Neuronal stem cell (in vitro differentiated cells): ENCODE results near the gene ATG9B. TPM values are rescaled to one million over a fixed set of nuclear protein-coding genes. Genes with fewer than 3 reads are reported as not detected.
A peak's percentile ranks its signal among the peaks of the same experiment; 100 is the strongest.

Experiments used
- DNase-seq: peaks from one replicate; pipeline ENCODE4 v3.0.0-alpha.2; 2013; ENCODE audit warnings: low spot score
- H2AFZ ChIP-seq: one replicate; pipeline ENCODE4 v1.6.1; 2013; ENCODE audit warnings: mild to moderate bottlenecking, low read length, inconsistent platforms
- H2AK5ac ChIP-seq: 2 replicates; pipeline ENCODE4 v1.6.1; 2013; ENCODE audit warnings: low read depth, mild to moderate bottlenecking, inconsistent platforms, low read length, moderate library complexity, mixed read lengths
- H2BK120ac ChIP-seq: 2 replicates; pipeline ENCODE4 v1.6.1; 2013; ENCODE audit warnings: low read depth, mild to moderate bottlenecking, inconsistent platforms, low read length, moderate library complexity, mixed read lengths
- H2BK12ac ChIP-seq: one replicate; pipeline ENCODE4 v1.6.1; 2013; ENCODE audit warnings: low read length, inconsistent platforms
- H2BK15ac ChIP-seq: 2 replicates; pipeline ENCODE4 v1.6.1; 2013; ENCODE audit warnings: mild to moderate bottlenecking, low read length, inconsistent platforms, mixed read lengths
- H2BK5ac ChIP-seq: one replicate; pipeline ENCODE4 v1.6.1; 2013; ENCODE audit warnings: inconsistent platforms, mild to moderate bottlenecking, low read length, moderate library complexity
- H3K14ac ChIP-seq: one replicate; pipeline ENCODE4 v1.6.1; 2013; ENCODE audit warnings: low read length, inconsistent platforms
- H3K18ac ChIP-seq: 2 replicates; pipeline ENCODE4 v1.6.1; 2013; ENCODE audit warnings: low read length, inconsistent platforms
- H3K23ac ChIP-seq: 2 replicates; pipeline ENCODE4 v1.6.1; 2013; ENCODE audit warnings: low read depth, mild to moderate bottlenecking, mixed read lengths, low read length, inconsistent platforms; ENCODE audit not compliant: poor library complexity
- H3K27ac ChIP-seq: replicated peaks from 3 replicates; pipeline ENCODE4 v1.5.1; 2013; ENCODE audit warnings: low read length, inconsistent platforms
- H3K27me3 ChIP-seq, 3 experiments: 2 replicates each; pipeline ENCODE4 v1.6.1; 2013; ENCODE audit warnings: low read length in 3 of 3, mild to moderate bottlenecking in 2 of 3, inconsistent platforms in 1 of 3, low read depth in 1 of 3, mixed read lengths in 1 of 3, moderate library complexity in 1 of 3; ENCODE audit not compliant: control insufficient read depth in 3 of 3, insufficient read depth in 3 of 3
- H3K36me3 ChIP-seq, 2 donors: replicated peaks in 1 of 2; 2 replicates each; pipeline ENCODE4 v1.6.1; 2013; ENCODE audit warnings: low read length in 2 of 2; ENCODE audit not compliant: control insufficient read depth in 2 of 2, insufficient read depth in 2 of 2
- H3K4ac ChIP-seq: 2 replicates; pipeline ENCODE4 v1.6.1; 2013; ENCODE audit warnings: inconsistent platforms, mild to moderate bottlenecking, low read length, moderate library complexity
- H3K4me1 ChIP-seq, 2 donors: 1 replicate in 1 of 2; 2 replicates in 1 of 2; pipeline ENCODE4 v1.6.1; 2013; ENCODE audit warnings: low read length in 2 of 2, low read depth in 1 of 2; ENCODE audit not compliant: control insufficient read depth in 2 of 2, insufficient read depth in 1 of 2
- H3K4me2 ChIP-seq: one replicate; pipeline ENCODE4 v1.6.1; 2013; ENCODE audit warnings: mild to moderate bottlenecking, low read length, inconsistent platforms; ENCODE audit not compliant: insufficient read depth, poor library complexity, severe bottlenecking
- H3K4me3 ChIP-seq, 2 donors: 2 replicates each; pipeline ENCODE4 v1.5.1; 2013; ENCODE audit warnings: low read length in 2 of 2, mild to moderate bottlenecking in 2 of 2, inconsistent platforms in 1 of 2, moderate library complexity in 1 of 2
- H3K79me1 ChIP-seq: one replicate; pipeline ENCODE4 v1.6.1; 2013; ENCODE audit warnings: low read depth, mild to moderate bottlenecking, inconsistent platforms, low read length, moderate library complexity
- H3K9ac ChIP-seq: one replicate; pipeline ENCODE4 v1.6.1; 2013; ENCODE audit warnings: mild to moderate bottlenecking, low read depth, low read length, inconsistent platforms; ENCODE audit not compliant: poor library complexity
- H3K9me3 ChIP-seq, 2 donors: replicated peaks in 1 of 2; 2 replicates each; pipeline versions ENCODE3 to v1.6.1; 2013; ENCODE audit warnings: low read length in 2 of 2, mild to moderate bottlenecking in 2 of 2, inconsistent platforms in 1 of 2, low read depth in 1 of 2, mixed read lengths in 1 of 2, moderate library complexity in 1 of 2; ENCODE audit not compliant: control insufficient read depth in 2 of 2, insufficient read depth in 1 of 2
- H4K8ac ChIP-seq: one replicate; pipeline ENCODE4 v1.6.1; 2013; ENCODE audit warnings: low read depth, mild to moderate bottlenecking, inconsistent platforms, low read length, moderate library complexity
- H4K91ac ChIP-seq: one replicate; pipeline ENCODE4 v1.6.1; 2013; ENCODE audit warnings: low read length, low read depth, mild to moderate bottlenecking, inconsistent platforms; ENCODE audit not compliant: poor library complexity
- WGBS, 2 donors: extraction: QIAGEN DNeasy Blood & Tissue Kit; methylation state at CpG; one replicate each; pipeline ENCODE4 v1.1.7; 2013; ENCODE audit warnings: missing lambda C conversion rate in 2 of 2, mixed read lengths in 1 of 2; ENCODE audit not compliant: insufficient read length in 2 of 2, insufficient replicate concordance in 1 of 2; ENCODE audit errors: extremely low coverage in 2 of 2; 5-methylcytosine and 5-hydroxymethylcytosine counted together
- polyA plus RNA-seq, 2 experiments: library from polyadenylated mRNA; stranded (reverse); fragments of 200-250 nt; gene quantifications; one replicate each; pipeline ENCODE4 v1.2.3, GENCODE V29; 2013

Gene ATG9B
- 6.3 TPM for polyA plus RNA-seq (2013, experiment 1 of 2)
- polyA plus RNA-seq (2013, experiment 2 of 2) = 5.0 TPM

GRCh38 chr7:151024435-151025056 lies at the start of gene ATG9B:
TSS of gene ATG9B (minus strand) at chr7:151024494. CDS start at chr7:151024423, 71 bp downstream.
- Histone ChIP-seq H3K27ac (no peak within 1 kb of the TSS), H3K4me1 (peaks cover 22 to 30% of the 10 kb centered on the region in 2 donors)
- no peak for DNase-seq

GRCh38 chr7:151073990-151074389 lies 49.7 kb upstream of the ATG9B start:
- no CpG with 5 or more reads among the region's 17 CpGs for WGBS, 2 donors
- Histone ChIP-seq H3K4ac (no peak overlapping the region), H4K8ac (no peak overlapping the region), H2BK5ac (peak overlapping the region; percentile 21), H3K4me3 (no peak overlapping the region), H3K27me3 (no peaks in the 10 kb centered on the region), H2BK15ac (no peak overlapping the region), H2AK5ac (no peak overlapping the region), H3K4me2 (no peak overlapping the region), H3K9ac (no peak overlapping the region), H3K23ac (no peak overlapping the region), H4K91ac (no peak overlapping the region), H3K27ac (no peak overlapping the region), H3K4me1 (peaks cover 4 to 7% of the 10 kb centered on the region in 2 donors), H3K9me3 (peaks cover 0 to 3% of the 10 kb centered on the region in 2 donors), H3K14ac (no peak overlapping the region), H3K36me3 (peaks cover 45 to 96% of the 10 kb centered on the region in 2 donors), H2BK120ac (no peak overlapping the region), H3K79me1 (no peaks in the 10 kb centered on the region), H2AFZ (no peak overlapping the region), H2BK12ac (no peak overlapping the region), H3K18ac (no peak overlapping the region)
- DNase-seq = no peak

More at GRCh38 chr7:151024435-151025056, at the start of gene ATG9B:
- Histone ChIP-seq H2BK120ac (peak within 1 kb of the TSS; percentile 56), H3K18ac (peak within 1 kb of the TSS; percentile 84), H4K8ac (peak within 1 kb of the TSS; percentile 1), H2AFZ (no peak within 1 kb of the TSS), H3K9me3 (no peaks in the 10 kb centered on the region), H2BK5ac (peak within 1 kb of the TSS; percentile 73), H3K79me1 (peaks cover 2% of the 10 kb centered on the region), H2BK12ac (peak within 1 kb of the TSS; percentile 69), H3K27me3 (no peaks in the 10 kb centered on the region), H3K36me3 (no peaks in the 10 kb centered on the region), H2AK5ac (peak within 1 kb of the TSS; percentile 72), H3K14ac (no peak within 1 kb of the TSS), H3K9ac (no peak within 1 kb of the TSS), H3K4me3 (no peak within 1 kb of the TSS), H3K4me2 (no peak within 1 kb of the TSS), H4K91ac (no peak within 1 kb of the TSS), H3K4ac (peak within 1 kb of the TSS; percentile 72), H2BK15ac (peak within 1 kb of the TSS; percentile 81), H3K23ac (peak within 1 kb of the TSS; percentile 87)
- WGBS, 2 donors = no CpG with 5 or more reads among the region's 4 CpGs

GRCh38 chr7:151071032-151071866 lies 47.0 kb upstream of the ATG9B start:
- no peak overlapping the region for H3K18ac ChIP-seq
- H2BK15ac ChIP-seq = no peak overlapping the region
- no peaks in the 10 kb centered on the region for H3K27me3 ChIP-seq
- no peaks in the 10 kb centered on the region for H3K79me1 ChIP-seq
- H4K8ac ChIP-seq = no peak overlapping the region
- H3K27ac ChIP-seq = no peak overlapping the region
- H2AFZ ChIP-seq = no peak overlapping the region
- H3K4me1 ChIP-seq = peaks cover 0 to 4% of the 10 kb centered on the region in 2 donors
- H3K14ac ChIP-seq = no peak overlapping the region
- no peak overlapping the region for H3K4me3 ChIP-seq
- no peak overlapping the region for H2BK12ac ChIP-seq
- H4K91ac ChIP-seq = no peak overlapping the region
- no peak overlapping the region for H2BK5ac ChIP-seq
- H3K9ac ChIP-seq = no peak overlapping the region
- peak overlapping the region; percentile 5 for H3K23ac ChIP-seq
- no peaks in the 10 kb centered on the region for H3K9me3 ChIP-seq
- no peak overlapping the region for H2AK5ac ChIP-seq
- no peak overlapping the region for H3K4me2 ChIP-seq
- no peak for DNase-seq
- H3K36me3 ChIP-seq = peaks cover 55 to 95% of the 10 kb centered on the region in 2 donors
- H2BK120ac ChIP-seq = no peak overlapping the region
- H3K4ac ChIP-seq = no peak overlapping the region
- no CpG with 5 or more reads among the region's 39 CpGs for WGBS, 2 donors

- DNase-seq = no peak
- no peak overlapping the region for H2BK15ac ChIP-seq
- H3K9ac ChIP-seq = no peak overlapping the region
- WGBS, 2 donors = no CpG with 5 or more reads among the region's 15 CpGs
- H2BK120ac ChIP-seq = no peak overlapping the region
- H3K36me3 ChIP-seq = peaks cover 51 to 95% of the 10 kb centered on the region in 2 donors
- no peak overlapping the region for H2BK5ac ChIP-seq
- peak overlapping the region; percentile 14 for H3K23ac ChIP-seq
- H4K91ac ChIP-seq = no peak overlapping the region
- no peak overlapping the region for H3K4me2 ChIP-seq
- no peak overlapping the region for H3K14ac ChIP-seq
- no peaks in the 10 kb centered on the region for H3K4me1 ChIP-seq
- H4K8ac ChIP-seq = no peak overlapping the region
- peak overlapping the region in 1 of 2 donors; percentile 67 for H3K4me3 ChIP-seq
- H2BK12ac ChIP-seq = no peak overlapping the region
- H3K18ac ChIP-seq = no peak overlapping the region
- no peaks in the 10 kb centered on the region for H3K27me3 ChIP-seq
- H2AFZ ChIP-seq = no peak overlapping the region
- H3K27ac ChIP-seq = no peak overlapping the region
- H3K4ac ChIP-seq = no peak overlapping the region
- H2AK5ac ChIP-seq = no peak overlapping the region
- H3K9me3 ChIP-seq = no peaks in the 10 kb centered on the region
- no peaks in the 10 kb centered on the region for H3K79me1 ChIP-seq
Measured at GRCh38 chr7:151070574-151070960, 46.3 kb upstream of the ATG9B start.
